ENCODE measurements around the gene SPATA13.
"Not testable (repeated sequence)": the region's sequence is repeated elsewhere in the genome, so short reads cannot be mapped to it uniquely, and the experiment has no call there.

SPATA13 gene

DNA sequence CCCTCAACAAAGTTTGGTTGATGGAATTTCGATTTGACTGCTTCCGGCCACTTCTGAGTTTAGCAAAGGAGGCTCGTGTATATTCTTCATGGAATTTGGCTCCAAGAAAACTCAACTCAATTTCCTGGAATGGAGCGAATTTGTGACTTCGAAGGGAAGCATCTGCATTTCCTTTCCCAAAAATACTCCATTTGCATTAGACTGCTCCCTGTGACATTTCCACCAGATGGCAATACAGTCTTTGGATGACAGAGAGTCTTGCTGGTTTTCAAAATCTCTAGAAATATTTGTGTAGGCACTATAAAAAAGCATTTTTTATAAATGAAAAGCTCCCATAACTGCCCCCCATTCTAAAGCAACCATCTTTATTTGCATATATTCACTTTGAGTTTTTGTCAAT is 152.9 kb downstream of the SPATA13 start:
- no peak for DNase-seq (ENCODE audit: low read depth)

DNA sequence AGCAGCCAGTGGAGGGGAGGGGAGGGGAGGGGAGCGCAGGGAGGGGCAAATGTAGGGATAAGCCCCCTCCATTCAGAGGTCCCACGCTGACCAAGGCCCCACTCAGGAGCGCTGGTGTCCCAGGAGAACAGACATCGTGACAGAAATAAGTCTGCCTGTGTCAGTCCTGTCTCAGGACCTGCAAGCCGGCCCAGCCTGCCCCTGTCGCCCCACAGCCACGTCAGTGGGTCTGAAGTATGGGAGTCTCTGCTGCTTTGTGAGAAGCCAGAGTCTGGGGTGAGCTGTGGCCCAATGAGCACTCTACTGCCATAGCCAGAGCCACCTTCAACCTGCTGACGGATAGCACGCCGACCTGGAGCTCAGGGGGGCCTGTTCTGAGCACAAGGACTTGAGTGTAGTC is 157.3 kb downstream of the SPATA13 start:
- DNase-seq (ENCODE audit: low read depth), result not testable (repeated sequence)

DNA sequence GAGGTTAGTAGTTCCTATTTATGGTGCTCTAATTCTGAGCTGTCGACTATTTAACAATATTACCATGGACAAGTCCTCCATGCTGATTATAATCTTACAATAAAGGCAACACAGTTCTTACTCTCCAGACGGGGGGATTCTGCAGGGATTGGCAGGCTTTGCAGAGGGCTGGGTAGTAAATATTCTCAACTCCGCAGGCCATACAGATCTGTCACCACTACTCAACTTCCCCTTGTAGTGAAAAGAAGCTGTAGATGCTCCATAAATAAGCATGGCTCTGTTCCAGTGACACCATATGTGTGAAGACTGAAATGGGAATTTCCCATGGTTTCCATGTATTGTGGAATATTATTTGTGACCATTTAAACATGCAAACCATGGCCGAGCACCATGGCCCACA is 158.4 kb downstream of the SPATA13 start:
- DNase-seq (ENCODE audit: low read depth), result not testable (repeated sequence)

DNA sequence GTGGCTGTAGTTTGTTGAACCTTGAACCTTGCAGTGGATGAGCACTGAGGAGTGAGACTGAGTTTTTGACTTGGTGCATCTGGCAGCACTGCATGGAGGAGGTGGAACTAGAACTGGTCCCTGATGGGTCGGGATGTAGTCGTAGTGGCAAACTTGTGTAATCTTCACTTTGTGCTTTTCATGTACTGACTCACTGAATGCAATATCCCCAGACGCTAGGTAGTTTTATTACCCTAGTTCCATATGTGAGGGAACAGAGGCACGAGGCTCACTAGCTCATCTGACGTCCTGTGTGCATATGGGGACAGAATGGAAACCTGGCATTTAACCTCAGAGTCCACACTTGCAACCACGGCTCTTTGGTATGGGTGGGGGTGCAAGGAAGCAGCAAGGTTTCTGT is 159.1 kb downstream of the SPATA13 start:
- DNase-seq (ENCODE audit: low read depth), result not testable (repeated sequence)

DNA sequence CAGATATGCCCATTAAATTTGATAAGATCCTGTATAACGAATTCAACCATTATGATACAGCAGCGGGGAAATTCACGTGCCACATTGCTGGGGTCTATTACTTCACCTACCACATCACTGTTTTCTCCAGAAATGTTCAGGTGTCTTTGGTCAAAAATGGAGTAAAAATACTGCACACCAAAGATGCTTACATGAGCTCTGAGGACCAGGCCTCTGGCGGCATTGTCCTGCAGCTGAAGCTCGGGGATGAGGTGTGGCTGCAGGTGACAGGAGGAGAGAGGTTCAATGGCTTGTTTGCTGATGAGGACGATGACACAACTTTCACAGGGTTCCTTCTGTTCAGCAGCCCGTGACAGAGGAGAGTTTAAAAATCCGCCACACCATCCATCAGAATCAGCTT is 160.9 kb downstream of the SPATA13 start:
- DNase-seq (ENCODE audit: low read depth), result not testable (repeated sequence)

DNA sequence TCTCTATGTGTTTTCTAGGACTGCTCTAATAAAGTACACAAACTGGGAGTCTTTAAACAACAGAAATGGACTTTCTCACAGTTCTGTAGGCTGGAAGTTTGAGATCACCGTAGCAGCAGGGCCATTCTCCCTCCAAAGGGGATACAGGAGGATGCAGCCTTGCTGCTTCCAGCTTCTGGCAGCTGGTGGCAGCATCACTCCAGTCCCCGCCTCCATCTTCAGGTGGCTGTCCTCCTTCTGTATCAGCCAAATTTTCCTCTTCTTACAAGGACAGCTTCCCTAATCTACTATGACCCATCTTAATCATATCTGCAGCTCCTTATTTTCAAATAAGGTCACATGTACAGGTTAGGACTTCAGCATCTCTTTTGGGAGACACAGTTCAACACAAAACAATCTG is 161.9 kb downstream of the SPATA13 start:
- DNase-seq (ENCODE audit: low read depth), result not testable (repeated sequence)

DNA sequence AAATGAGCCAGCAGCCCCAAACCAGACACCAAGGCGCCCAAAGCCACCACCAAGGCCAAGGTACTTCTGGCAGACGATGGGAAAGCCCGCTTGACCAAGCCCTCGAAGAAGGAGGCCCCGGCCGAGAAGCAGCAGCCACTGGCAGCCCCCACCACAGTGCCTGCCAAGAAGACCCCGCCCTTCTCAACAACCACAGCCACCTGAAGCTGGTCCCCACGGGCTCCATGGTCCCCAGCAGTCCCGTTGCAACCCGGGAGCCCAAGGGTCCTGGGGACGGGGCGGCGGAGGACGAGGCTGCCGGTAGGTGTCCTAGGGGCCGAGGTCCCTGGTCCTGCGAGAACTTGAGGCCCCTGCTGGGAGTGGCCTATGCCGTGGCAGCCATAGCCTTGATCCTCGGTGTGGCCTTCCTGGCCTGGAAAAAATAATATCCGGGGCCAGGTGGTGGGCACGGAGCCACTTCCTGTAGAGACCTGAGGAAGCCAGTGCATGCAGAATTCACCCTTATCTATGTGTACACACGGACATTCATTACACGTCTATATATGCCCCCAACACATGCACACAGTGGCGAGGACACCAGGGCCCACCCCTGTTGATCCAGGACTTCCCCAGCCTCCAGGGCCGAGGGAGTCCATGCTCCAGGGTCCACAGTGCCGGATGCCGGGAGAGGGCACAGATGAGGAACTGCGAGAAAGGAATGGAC is 162.7 kb downstream of the SPATA13 start:
- DNase-seq (ENCODE audit: low read depth), result no peak

DNA sequence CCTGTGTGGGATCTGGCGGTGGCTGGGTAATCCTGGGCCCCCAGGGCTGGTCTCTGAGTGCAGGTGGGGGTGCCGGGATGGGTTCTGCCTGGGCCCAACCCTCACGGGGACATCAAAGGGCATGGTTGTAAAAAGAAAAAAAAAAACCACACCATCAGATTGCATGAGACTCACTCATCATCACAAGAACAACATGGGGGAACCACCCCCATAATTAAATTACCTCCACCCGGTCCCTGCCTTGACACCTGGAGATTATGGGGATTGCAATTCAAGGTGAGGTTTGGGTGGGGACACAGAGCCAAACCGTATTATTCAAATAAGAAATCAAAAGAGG is 163.2 kb downstream of the SPATA13 start:
- DNase-seq (ENCODE audit: low read depth), result no peak

DNA sequence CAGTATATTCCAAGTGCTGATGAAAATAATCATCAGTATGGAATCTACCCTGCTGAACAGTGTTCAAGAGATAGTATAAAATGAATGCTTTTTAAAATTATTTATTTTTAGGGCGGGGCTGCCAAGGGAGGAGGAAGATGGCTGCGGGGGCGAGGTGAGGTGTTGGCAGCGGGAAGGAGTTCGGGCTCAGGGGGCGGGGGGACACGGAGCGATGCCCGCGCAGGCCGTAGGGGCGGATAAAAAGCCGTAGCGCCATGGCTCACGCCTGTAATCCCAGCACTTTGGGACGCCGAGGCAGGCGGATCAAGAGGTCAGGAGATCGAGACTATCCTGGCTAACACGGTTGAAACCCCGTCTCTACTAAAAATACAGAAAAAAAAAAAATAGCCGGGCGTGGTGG is 167.1 kb downstream of the SPATA13 start:
- DNase-seq (ENCODE audit: low read depth), result not testable (repeated sequence)

DNA sequence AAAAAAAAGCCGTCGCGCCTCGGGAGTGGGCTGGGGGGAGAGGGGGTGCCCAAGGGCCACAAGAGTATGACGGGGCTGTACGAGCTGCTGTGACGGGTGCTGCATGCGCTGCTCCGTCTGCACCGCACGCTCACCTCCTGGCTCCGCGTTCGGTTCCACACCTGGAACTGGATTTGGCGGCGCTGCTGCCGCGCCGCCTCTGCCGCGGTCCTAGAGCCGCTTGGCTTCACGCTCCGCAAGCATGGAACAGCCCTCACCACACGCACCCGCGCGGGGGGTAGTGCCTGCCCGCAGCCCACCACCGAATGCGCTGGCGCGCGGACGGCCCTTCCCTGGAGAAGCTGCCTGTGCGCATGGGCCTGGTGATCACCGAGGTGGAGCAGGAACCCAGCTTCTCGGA is 167.6 kb downstream of the SPATA13 start:
- DNase-seq (ENCODE audit: low read depth), result no peak

DNA sequence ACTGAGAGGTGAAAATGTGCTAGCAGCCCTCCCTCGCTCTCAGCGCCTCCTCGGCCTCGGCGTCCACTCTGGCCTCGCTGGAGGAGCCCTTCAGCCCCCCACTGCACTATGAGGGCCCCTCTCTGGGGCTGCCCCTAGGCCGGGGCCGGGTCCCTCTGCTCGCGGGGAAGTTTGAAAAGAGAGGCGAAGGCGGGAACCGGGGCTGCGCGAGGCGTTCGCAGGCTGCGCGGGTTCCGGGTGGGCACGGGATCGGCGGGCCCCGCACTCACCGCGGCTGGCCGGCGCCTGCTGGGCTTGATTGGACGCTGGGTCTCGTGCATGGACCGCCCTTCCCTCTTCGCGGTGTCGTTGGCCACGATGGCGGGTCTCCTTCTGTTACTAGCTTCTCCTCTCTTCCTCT is 178.2 kb downstream of the SPATA13 start:
- DNase-seq (ENCODE audit: low read depth), result no peak

DNA sequence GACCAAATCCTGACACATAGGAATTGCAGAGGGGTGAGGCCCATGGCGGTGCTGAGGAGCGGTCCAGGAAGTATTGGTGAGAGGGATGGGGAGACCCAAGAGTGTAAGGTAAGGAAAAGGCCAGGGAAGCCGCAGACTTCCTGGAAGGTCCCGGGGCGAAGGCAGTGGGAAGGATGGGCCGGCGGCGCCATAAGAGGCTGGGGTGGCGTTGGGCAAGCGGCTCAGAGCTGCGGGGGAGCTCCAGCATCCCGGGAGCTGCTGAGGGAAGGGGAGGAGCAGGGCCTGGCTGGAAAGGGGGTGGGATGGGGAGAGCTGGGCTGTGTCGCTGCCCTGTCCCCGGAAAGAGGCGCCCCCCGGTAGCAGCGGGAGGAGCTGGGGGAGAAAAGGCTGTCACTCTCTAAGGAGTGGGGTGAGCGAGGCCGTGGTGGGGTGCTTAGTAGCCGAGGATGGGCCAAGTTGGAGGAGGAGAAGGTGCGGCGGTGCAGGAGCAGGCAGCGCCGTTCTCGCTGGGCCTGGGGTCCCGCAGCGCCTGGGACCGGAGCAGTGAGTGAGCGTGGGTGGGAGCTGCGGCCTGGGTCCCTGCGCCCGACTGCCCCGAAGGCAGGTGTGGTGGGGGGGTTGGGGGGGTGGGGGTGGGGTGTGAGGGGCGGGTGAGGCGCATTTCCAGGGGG is 179.6 kb downstream of the SPATA13 start:
- DNase-seq (ENCODE audit: low read depth), result no peak

DNA sequence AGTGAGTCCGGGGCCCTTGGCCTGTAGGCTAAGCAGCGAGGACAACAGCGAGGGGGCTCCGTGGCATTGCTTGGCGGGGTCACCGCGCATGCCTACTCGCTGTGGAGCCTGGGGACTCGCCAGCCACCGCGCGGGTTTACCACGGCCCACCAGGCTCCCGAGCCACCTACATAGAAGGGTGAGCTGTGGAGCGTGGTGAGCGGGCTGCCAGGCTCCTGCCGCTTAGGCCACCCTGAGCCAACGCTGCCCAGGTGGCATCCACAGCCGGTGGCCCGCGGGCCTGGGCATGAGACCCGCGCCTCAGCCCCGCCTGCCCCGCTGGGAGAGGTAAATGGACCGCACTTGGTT is 180.1 kb downstream of the SPATA13 start:
- no peak for DNase-seq (ENCODE audit: low read depth)

DNA sequence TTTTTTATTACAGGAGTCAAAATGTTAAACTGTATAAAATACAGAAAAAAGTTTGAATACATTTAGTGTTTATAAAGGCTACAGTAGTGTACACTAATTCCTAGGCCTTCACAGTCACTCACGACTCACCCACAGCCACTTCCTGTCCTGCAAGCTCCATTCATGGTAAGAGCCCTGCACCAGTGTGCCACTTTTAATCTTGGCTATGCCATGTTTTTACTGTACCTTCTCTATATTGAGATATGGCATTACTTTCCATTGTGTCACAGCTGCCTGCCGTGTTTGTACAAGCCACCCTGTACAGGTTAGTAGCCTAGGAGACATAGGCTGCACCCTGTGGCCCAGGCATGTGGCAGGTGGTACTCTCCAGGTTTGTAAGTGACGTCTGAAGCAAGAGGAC is 180.9 kb downstream of the SPATA13 start:
- no peak for DNase-seq (ENCODE audit: low read depth)

DNA sequence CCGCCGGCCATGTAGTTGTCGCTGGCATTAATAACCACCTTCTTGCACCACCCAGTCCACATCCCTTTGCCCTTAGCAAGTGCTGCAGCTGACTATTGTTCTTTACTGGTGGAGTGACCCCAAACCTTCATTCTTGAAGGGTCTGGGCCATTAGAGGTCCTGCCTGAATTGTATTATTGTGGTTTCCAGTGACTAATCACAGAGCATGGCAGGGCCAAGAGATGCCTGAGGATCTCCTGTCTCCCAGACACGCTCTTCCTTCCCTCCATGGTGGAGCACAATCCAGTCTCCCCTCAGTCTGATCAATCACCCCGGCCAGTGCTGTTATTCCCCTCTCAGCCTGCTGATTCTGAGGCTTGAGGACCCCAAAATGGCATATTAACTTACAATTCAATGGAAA is 187.9 kb downstream of the SPATA13 start:
- no peak for DNase-seq (ENCODE audit: low read depth)

DNA sequence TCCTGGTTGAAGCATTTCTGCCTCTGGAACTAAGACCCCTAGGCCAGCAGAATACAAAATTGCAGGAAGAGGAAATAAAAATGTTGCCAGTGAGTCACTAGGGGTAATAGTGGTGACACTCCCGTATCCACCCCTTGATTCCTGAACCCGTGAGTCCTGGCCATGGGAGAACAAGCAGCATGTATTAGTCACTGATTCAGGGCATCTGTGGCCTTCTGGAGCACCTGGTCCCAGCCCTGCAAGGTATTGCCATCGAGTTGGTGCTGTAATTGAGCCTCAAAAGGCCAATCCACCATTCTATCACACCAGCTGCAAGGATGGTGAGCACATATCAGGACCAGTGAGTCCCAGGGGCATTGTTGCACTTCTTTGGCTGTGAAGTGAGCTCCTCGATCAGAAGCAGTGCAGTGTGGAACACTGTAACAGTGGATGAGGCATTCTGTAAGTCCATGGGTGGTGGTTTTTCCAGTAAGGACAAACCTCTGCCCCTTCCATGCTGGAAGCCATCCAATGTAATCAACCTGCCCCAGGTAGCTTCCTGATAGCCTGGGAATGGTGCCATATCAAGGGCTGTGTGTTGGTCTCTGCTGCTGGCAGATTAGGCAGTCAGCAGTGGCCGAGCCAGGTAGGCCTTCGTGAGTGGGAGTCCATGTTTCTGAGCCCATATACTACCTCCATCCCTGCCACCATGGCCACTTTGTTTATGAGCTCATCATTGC is 188.4 kb downstream of the SPATA13 start:
- DNase-seq (ENCODE audit: low read depth), result no peak

DNA sequence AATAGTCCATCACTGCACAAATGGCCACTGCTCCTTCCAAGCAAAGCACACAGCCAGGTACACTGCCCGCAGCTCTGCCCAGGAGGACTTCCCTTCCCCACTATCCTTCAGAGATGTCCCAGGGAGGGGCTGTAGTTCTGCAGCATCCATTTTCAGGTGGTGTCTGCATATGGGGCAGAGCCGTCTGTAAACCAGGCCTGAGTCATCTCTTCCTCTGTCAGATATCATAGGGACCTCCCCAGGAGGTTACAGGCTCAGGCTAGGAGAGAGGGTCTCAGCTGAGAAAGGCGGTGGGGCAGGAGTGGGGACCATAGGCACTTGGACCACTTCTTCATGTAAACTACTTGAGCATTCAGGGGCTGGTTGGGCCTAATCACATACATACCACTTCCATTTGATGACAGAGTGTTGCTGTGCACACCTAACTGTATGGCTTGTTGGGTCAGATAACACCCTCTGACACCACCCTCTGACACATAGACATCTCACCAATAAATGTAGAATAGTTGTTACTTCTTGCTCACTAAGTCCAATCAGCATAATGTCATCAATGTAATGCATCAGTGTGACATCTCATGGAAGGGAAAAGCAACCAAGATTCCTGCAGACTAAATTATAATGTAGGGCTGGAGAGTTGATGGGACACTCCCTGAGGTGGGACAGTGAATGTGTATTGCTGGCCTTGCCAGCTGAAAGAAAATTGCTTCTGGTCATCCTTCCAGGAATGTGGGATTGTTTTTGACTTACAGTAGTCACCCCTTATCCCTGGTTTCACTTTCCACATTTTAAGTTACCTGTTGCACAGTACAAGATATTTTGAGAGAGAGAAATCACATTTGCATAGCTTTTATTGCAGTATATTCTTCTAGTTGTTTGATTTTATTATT is 189.5 kb downstream of the SPATA13 start:
- DNase-seq (ENCODE audit: low read depth), result not testable (repeated sequence)

DNA sequence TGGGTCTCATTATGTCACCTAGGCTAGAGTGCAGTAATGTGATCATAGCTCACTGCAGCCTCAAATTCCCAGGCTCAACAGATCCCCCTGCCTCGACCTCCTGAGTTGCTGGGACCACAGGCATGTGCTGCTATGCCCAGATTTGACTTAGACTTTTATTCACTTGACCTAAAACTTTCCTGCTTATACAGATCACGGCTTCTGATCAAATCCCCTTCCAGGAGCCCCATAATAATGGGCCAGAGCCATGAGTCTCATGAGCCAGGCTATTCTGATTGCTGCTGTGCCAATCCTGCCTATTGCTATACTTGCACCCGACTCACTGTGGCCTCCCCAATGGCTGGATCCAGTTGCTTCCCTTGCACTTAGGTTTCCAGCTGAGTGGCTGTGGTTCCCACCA is 190.9 kb downstream of the SPATA13 start:
- DNase-seq (ENCODE audit: low read depth), result no peak

DNA sequence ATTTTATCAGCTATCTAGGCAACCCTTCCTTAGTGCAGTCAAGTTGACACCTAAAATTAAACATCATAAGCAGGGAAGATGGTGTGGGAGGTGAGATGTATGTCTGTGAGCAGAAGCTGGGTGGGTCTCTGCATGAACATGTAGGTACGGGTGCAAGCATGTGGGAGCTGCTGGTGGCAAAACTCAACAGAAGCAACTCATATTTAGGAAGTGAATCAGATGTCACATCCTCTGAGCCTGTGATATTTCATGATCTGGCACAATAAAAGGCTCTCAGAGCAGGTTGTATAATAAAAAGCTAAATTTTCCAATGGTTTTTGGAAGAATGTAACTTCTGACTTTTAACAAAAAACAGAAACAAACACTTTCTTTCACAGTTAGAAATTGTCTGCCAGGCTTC is 193.2 kb downstream of the SPATA13 start:
- DNase-seq (ENCODE audit: low read depth), result no peak

DNA sequence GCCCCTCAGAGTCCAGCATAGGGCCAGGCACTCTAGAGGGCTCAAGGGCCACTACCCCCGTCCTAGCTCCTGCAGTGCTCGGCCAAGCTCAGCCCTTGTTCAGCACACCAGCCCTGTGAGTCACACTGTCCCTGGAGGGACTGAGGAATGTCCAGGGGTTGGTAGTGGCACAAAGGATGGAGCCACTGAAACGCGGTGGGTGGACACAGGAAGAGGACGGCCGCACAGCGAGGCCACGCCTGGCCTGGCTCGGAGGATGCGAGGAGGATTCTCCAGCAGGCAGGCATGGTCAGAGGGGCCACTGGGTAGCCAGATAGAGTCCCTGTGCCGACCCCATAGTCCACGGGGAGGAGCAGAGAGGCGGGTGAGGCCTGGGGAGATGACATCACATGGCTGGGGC is 194.6 kb downstream of the SPATA13 start:
- no peak for DNase-seq (ENCODE audit: low read depth)

DNA sequence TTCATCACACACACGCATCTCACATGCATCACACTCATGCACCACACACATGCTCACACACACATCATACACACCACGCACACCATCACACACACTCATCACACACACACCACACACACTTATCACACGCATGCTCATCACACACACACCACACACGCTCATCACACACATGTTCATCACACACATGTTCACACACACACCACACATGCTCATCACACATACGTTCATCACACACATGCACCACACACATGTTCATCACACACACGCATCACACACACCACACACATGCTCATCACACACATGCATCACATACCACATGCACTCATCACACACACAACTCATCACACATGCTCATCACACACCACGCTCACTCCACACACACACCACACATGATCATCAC is 195.8 kb downstream of the SPATA13 start:
- no peak for DNase-seq (ENCODE audit: low read depth)
